Neural crest cell (in vitro differentiated cells): Measurements from ENCODE around the gene PRSS48. TPM values are rescaled to one million over a fixed set of nuclear protein-coding genes. Genes with fewer than 3 reads are reported as not detected.

Experiments used
- DNase-seq: peaks from one replicate; pipeline ENCODE4 v3.0.0; 2021; ENCODE audit warnings: low read depth, mixed read lengths, low spot score
- H3K27ac Mint-ChIP-seq: one replicate; pipeline ENCODE4 v1.8.0; 2021; ENCODE audit warnings: mild to moderate bottlenecking, mixed read lengths; ENCODE audit not compliant: unreplicated experiment
- H3K27me3 Mint-ChIP-seq: 2 replicates; pipeline ENCODE4 v1.8.0; 2021; ENCODE audit warnings: low read depth, mild to moderate bottlenecking, mixed read lengths
- H3K36me3 Mint-ChIP-seq: 2 replicates; pipeline ENCODE4 v1.8.0; 2021; ENCODE audit warnings: low read depth, mild to moderate bottlenecking, mixed read lengths
- H3K4me1 Mint-ChIP-seq: 2 replicates; pipeline ENCODE4 v1.8.0; 2021; ENCODE audit warnings: mixed read lengths
- H3K4me3 Mint-ChIP-seq: one replicate; pipeline ENCODE4 v1.8.0; 2021; ENCODE audit warnings: mild to moderate bottlenecking, mixed read lengths
- H3K9me3 Mint-ChIP-seq: 2 replicates; pipeline ENCODE4 v1.8.0; 2021; ENCODE audit warnings: mixed read lengths
- CTCF ChIP-seq: fragments of 200-600 bp; sonication (generic); conservative IDR thresholded peaks from 2 replicates; pipeline ENCODE4 v1.5.0; 2021; ENCODE audit warnings: antibody characterized with exemption, mild to moderate bottlenecking
- total RNA-seq: library from RNA; stranded (reverse); gene quantifications from 2 replicates; pipeline ENCODE4 v1.2.1, GENCODE V29; 2021

PRSS48 gene
- total RNA-seq, 1 donor from 2014 or later, result not detected

GRCh38 chr4:151325111-151325948 lies 48.4 kb downstream of the PRSS48 start, which contains the start of gene SH3D19:
Gene SH3D19 (minus strand): TSS chr4:151325605. CDS start chr4:151325352, 253 bp downstream.
- no peak for TF ChIP-seq CTCF
- peak within 1 kb of the TSS; percentile 98 for H3K27ac Mint-ChIP-seq
- no peaks in the 10 kb centered on the region for H3K27me3 Mint-ChIP-seq
- DNase-seq, result peak; percentile 57
- H3K4me3 Mint-ChIP-seq, result peak within 1 kb of the TSS; percentile 97
- H3K9me3 Mint-ChIP-seq, result no peaks in the 10 kb centered on the region
- peaks cover 44% of the 10 kb centered on the region for H3K4me1 Mint-ChIP-seq
- H3K36me3 Mint-ChIP-seq, result no peaks in the 10 kb centered on the region

GRCh38 chr4:151325949-151326246 lies 48.9 kb downstream of the PRSS48 start:
- Mint-ChIP-seq H3K4me3 (peak overlapping the region; percentile 97), H3K4me1 (peaks cover 42% of the 10 kb centered on the region), H3K36me3 (no peaks in the 10 kb centered on the region), H3K9me3 (no peaks in the 10 kb centered on the region), H3K27ac (peak overlapping the region; percentile 98), H3K27me3 (no peaks in the 10 kb centered on the region)
- DNase-seq, result no peak
- TF ChIP-seq CTCF, result no peak

GRCh38 chr4:151329217-151330007 lies 52.5 kb downstream of the PRSS48 start:
- peak overlapping the region; percentile 45 for H3K4me3 Mint-ChIP-seq
- H3K27me3 Mint-ChIP-seq, result no peaks in the 10 kb centered on the region
- no peaks in the 10 kb centered on the region for H3K9me3 Mint-ChIP-seq
- no peak for TF ChIP-seq CTCF
- DNase-seq, result no peak
- H3K27ac Mint-ChIP-seq, result no peak overlapping the region
- peaks cover 10% of the 10 kb centered on the region for H3K4me1 Mint-ChIP-seq
- H3K36me3 Mint-ChIP-seq, result no peaks in the 10 kb centered on the region

- H3K4me1 Mint-ChIP-seq, result no peaks in the 10 kb centered on the region
- H3K9me3 Mint-ChIP-seq, result no peaks in the 10 kb centered on the region
- peak overlapping the region; percentile 6 for H3K27ac Mint-ChIP-seq
- TF ChIP-seq CTCF, result no peak
- no peak for DNase-seq
- no peaks in the 10 kb centered on the region for H3K27me3 Mint-ChIP-seq
- no peak overlapping the region for H3K4me3 Mint-ChIP-seq
- no peaks in the 10 kb centered on the region for H3K36me3 Mint-ChIP-seq
Measured at GRCh38 chr4:151331276-151332042, 54.5 kb downstream of the PRSS48 start.

GRCh38 chr4:151339467-151339866 lies 62.5 kb downstream of the PRSS48 start:
- Mint-ChIP-seq H3K27me3 (no peaks in the 10 kb centered on the region), H3K36me3 (no peaks in the 10 kb centered on the region), H3K4me1 (no peaks in the 10 kb centered on the region), H3K4me3 (no peak overlapping the region), H3K27ac (no peak overlapping the region), H3K9me3 (peaks cover 4% of the 10 kb centered on the region)
- TF ChIP-seq CTCF, result no peak
- DNase-seq, result no peak
